ENCODE measurements around the gene SLC9A5. TPM values are rescaled to one million over a fixed set of nuclear protein-coding genes. Genes with fewer than 3 reads are reported as not detected.

The SLC9A5 gene
- total and polyA plus RNA-seq, 2 donors (not counting 3 experiments of a cell fraction or from before 2014, with no cell fraction given), result 2.7 to 2.8 TPM

DNA sequence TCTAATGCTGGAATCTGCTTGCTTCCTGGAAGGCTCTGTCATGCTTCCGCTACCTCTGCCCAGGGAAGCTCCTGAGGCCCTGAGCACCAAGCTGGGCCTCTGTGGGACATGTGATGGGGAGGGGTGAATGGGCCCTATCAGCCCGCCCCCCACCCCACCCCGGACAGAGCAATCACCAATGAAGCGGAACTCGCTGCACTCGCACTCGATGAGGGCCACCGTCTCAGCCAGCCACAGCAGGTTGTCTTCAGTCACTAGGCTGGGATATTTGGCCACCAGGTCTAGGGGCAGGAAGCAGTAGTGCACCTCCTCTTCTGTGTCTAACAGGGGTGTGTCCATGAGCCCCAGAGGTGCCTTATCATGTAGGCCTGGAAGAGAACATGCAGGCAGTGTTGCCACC is 54.2 kb downstream of the SLC9A5 start:
- CTCF ChIA-PET, result interaction anchor here (2.1 kb wide), 1 partner anchor 97 kb away, joined by 6 read pairs; no protein-coding TSS in a partner anchor
- Histone ChIP-seq H3K9me3 (replicated peaks; ENCODE audit: control insufficient read depth, insufficient read depth, low read length) (no peaks in the 10 kb centered on the region), H3K27ac (ENCODE audit: insufficient read depth, low read depth, low read length) (no peak overlapping the region), H3K27me3 (ENCODE audit: control insufficient read depth in 2 of 2, insufficient read depth in 2 of 2, low read length in 2 of 2) (no peaks in the 10 kb centered on the region), H4K20me1 (replicated peaks; ENCODE audit: control insufficient read depth, extremely low read depth, insufficient read depth, low read length) (no peaks in the 10 kb centered on the region), H3K36me3 (ENCODE audit: control insufficient read depth in 2 of 2, extremely low read depth in 1 of 2, insufficient read depth in 2 of 2, low read length in 2 of 2) (no peaks in the 10 kb centered on the region), H3K4me2 (ENCODE audit: insufficient read depth, low read length) (no peak overlapping the region), H2AFZ (ENCODE audit: low read depth, low read length) (no peak overlapping the region), H3K9ac (replicated peaks; ENCODE audit: extremely low read depth, insufficient read depth, low read length) (no peak overlapping the region), H3K9me1 (replicated peaks; ENCODE audit: control insufficient read depth, extremely low read depth, insufficient read depth, low read length) (no peaks in the 10 kb centered on the region), H3K4me1 (ENCODE audit: control insufficient read depth, extremely low read depth, insufficient read depth, low read length) (no peaks in the 10 kb centered on the region), H3K4me3 (replicated peaks in 1 of 3; ENCODE audit: insufficient read depth in 1 of 3, low read depth in 1 of 3, low read length in 3 of 3) (no peak overlapping the region), H3K79me2 (ENCODE audit: control insufficient read depth, insufficient read depth, low read length) (no peaks in the 10 kb centered on the region)
- dilution Hi-C loops (cut with MboI; ENCODE audit: extremely low pct_ligation_motif_present, low sequenced_read_pairs), result no loop called here
- no TSS peak for BruUV-seq (replicated peaks)
- POLR2A ChIA-PET, result no interaction called here
- DNase-seq (ENCODE audit: low read depth, low spot score) (no peak), FAIRE-seq (no peak)
- no peak for TF ChIP-seq GATA2 (IDR thresholded peaks at IDR 0.05; ENCODE audit: insufficient read depth, insufficient read length, low read depth, low read length)
- no peak for TF ChIP-seq POLR2A (IDR thresholded peaks at IDR 0.05; ENCODE audit: low read depth, low read length)
- TF ChIP-seq, protein P1, sequence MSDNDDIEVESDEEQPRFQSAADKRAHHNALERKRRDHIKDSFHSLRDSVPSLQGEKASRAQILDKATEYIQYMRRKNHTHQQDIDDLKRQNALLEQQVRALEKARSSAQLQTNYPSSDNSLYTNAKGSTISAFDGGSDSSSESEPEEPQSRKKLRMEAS (IDR thresholded peaks at IDR 0.05; ENCODE audit: insufficient read depth, insufficient read length), result no peak
- TF ChIP-seq FOS (IDR thresholded peaks at IDR 0.05; ENCODE audit: borderline replicate concordance, insufficient read depth, low read length), result no peak
- no peak for TF ChIP-seq POLR2AphosphoS5 (IDR thresholded peaks at IDR 0.05; ENCODE audit: insufficient read depth, low read depth, low read length)
- no peak for TF ChIP-seq EZH2 (IDR thresholded peaks at IDR 0.05; ENCODE audit: borderline replicate concordance, low read depth, low read length, severe bottlenecking)
- TF ChIP-seq, protein P2, sequence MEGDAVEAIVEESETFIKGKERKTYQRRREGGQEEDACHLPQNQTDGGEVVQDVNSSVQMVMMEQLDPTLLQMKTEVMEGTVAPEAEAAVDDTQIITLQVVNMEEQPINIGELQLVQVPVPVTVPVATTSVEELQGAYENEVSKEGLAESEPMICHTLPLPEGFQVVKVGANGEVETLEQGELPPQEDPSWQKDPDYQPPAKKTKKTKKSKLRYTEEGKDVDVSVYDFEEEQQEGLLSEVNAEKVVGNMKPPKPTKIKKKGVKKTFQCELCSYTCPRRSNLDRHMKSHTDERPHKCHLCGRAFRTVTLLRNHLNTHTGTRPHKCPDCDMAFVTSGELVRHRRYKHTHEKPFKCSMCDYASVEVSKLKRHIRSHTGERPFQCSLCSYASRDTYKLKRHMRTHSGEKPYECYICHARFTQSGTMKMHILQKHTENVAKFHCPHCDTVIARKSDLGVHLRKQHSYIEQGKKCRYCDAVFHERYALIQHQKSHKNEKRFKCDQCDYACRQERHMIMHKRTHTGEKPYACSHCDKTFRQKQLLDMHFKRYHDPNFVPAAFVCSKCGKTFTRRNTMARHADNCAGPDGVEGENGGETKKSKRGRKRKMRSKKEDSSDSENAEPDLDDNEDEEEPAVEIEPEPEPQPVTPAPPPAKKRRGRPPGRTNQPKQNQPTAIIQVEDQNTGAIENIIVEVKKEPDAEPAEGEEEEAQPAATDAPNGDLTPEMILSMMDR (IDR thresholded peaks at IDR 0.05; ENCODE audit: extremely low read depth in 1 of 2, insufficient read depth in 1 of 2, low read depth in 1 of 2, low read length in 2 of 2), result no peak
- no peak for TF ChIP-seq MYC (IDR thresholded peaks at IDR 0.05; ENCODE audit: low read depth, low read length)
- no peak for TF ChIP-seq JUN (IDR thresholded peaks at IDR 0.05; ENCODE audit: borderline replicate concordance, insufficient read depth, insufficient read length, low read depth)
- intact Hi-C loops (cut with micrococcal nuclease), result no loop called here

Data from endothelial cell of umbilical vein (primary cell).